Adrenal gland (tissue), 12 donors: ENCODE results near the gene RYR2. TPM values are rescaled to one million over a fixed set of nuclear protein-coding genes. Genes with fewer than 3 reads are reported as not detected.

Source experiments
- DNase-seq, 7 donors: peaks; one replicate each; pipeline ENCODE4 v3.0.0-alpha.2; 2019 to 2020
- H3K27ac ChIP-seq, 5 donors: fragments of 200-600 bp; sonication (generic) in 4 of 5; 1 replicate in 3 of 5; 2 replicates in 2 of 5; pipeline versions ENCODE4 v1.5.1 to v1.8.0; 2016 to 2020; ENCODE audit warnings: mild to moderate bottlenecking in 1 of 5
- H3K27me3 ChIP-seq: fragments of 200-600 bp; 2 replicates; pipeline ENCODE4 v1.8.0; 2021
- H3K36me3 ChIP-seq, 2 donors: fragments of 200-600 bp; replicated peaks in 1 of 2; 1 replicate in 1 of 2; 2 replicates in 1 of 2; pipeline versions ENCODE4 v1.5.1 to v1.8.0; 2018 to 2022
- H3K4me1 ChIP-seq, 2 donors: fragments of 200-600 bp; replicated peaks in 1 of 2; 1 replicate in 1 of 2; 2 replicates in 1 of 2; pipeline versions ENCODE4 v1.5.1 to v1.8.0; 2018 to 2021
- H3K4me3 ChIP-seq, 4 donors: fragments of 200-600 bp; sonication (generic) in 3 of 4; one replicate each; pipeline ENCODE4 v1.5.1; 2016 to 2018
- H3K9me3 ChIP-seq, 3 donors: fragments of 200-600 bp; sonication (generic) in 1 of 3; replicated peaks in 1 of 3; 1 replicate in 2 of 3; 2 replicates in 1 of 3; pipeline versions ENCODE4 v1.5.1 to v1.8.0; 2016 to 2021
- CTCF ChIP-seq, 6 experiments: fragments of 450-650 bp in 4 of 6; fragments of 200-600 bp in 2 of 6; sonication (generic) in 1 of 6; IDR thresholded peaks; 1 replicate in 5 of 6; 2 replicates in 1 of 6; pipeline versions ENCODE4 v1.5.1 to v1.8.0; 2016 to 2021; ENCODE audit warnings: antibody characterized with exemption in 6 of 6, mild to moderate bottlenecking in 2 of 6, moderate library complexity in 1 of 6
- POLR2A ChIP-seq, 2 donors: fragments of 450-650 bp; IDR thresholded peaks; one replicate each; pipeline ENCODE4 v1.6.1; 2017; ENCODE audit warnings: antibody characterized with exemption in 2 of 2, mild to moderate bottlenecking in 2 of 2, moderate library complexity in 1 of 2
- WGBS, 4 donors: extraction: QIAGEN DNeasy Blood & Tissue Kit in 2 of 4; methylation state at CpG; one replicate each; pipeline versions ENCODE4 v1.1.5 to v1.1.7; 2013 to 2017; 5-methylcytosine and 5-hydroxymethylcytosine counted together
- intact Hi-C, 2 donors: fragments of 100-400 bp; cut with DNase I; formaldehyde crosslinking; loops; one replicate each; pipeline versions ENCODE4 v1.14.1 to v1.15.0; 2022 to 2023
- polyA plus RNA-seq, 3 donors: library from polyadenylated mRNA; stranded (reverse); fragments of 200-250 nt in 2 of 3; fragments of 350-450 nt in 1 of 3; fragmentation: Illumina TruSeq in 1 of 3; extraction: RNeasy Lipid Tissue Mini Kit (QIAGEN cat#74804) in 1 of 3; gene quantifications; one replicate each; pipeline ENCODE4 v1.2.3, GENCODE V29; 2013 to 2014
- total RNA-seq, 9 donors: library from RNA; depleted of rRNA in 4 of 9; stranded (reverse); fragments of >200 nt in 4 of 9; fragments of 120-200 nt in 1 of 9; fragmentation: NEBNext Ultra II Directional in 1 of 9; extraction: Animal tissue kit (Norgen Biotek cat#: 25700) in 1 of 9; gene quantifications; one replicate each; pipeline versions ENCODE4 v1.1.0 to v1.2.4, GENCODE V29; 2013 to 2023
- donor health status: healthy with polysubstance abuse.
- donor health status: Bipolar disorder and iron deficiency.
- donor health status: DM: yes; HTN: yes; CAD: no.
- donor health status: DM: no; HTN: no; CAD: no.
- donor health status: DM: no; HTN: no; CAD: no.
- donor health status: DM: yes; HTN: yes; CAD: no.

Gene RYR2
- total and polyA plus RNA-seq, 12 donors: 0.07 to 6.3 (median 0.18) TPM; not detected in 1

- TF ChIP-seq CTCF (IDR thresholded peaks at IDR 0.05) (no peak), POLR2A (IDR thresholded peaks at IDR 0.05) (no peak)
- intact Hi-C loops: no loop called here
- Histone ChIP-seq H3K4me3 (no peak overlapping the region), H3K9me3 (no peaks in the 10 kb centered on the region), H3K27me3 (no peaks in the 10 kb centered on the region), H3K4me1 (no peaks in the 10 kb centered on the region), H3K27ac (no peak overlapping the region), H3K36me3 (no peaks in the 10 kb centered on the region)
- 46 to 64% (median 53%) methylated on average over 3 of the region's 3 CpGs for WGBS, 4 donors
- no peak for DNase-seq
Observed at GRCh38 chr1:237341391-237341790, 299.4 kb downstream of the RYR2 start.

GRCh38 chr1:237342730-237343129 is 300.7 kb downstream of the RYR2 start:
- no peak for DNase-seq
- Histone ChIP-seq H3K4me1 (no peaks in the 10 kb centered on the region), H3K9me3 (no peaks in the 10 kb centered on the region), H3K27ac (no peak overlapping the region), H3K4me3 (no peak overlapping the region), H3K27me3 (no peaks in the 10 kb centered on the region), H3K36me3 (no peaks in the 10 kb centered on the region)
- intact Hi-C loops: no loop called here
- TF ChIP-seq CTCF (IDR thresholded peaks at IDR 0.05): no peak
- no peak for TF ChIP-seq POLR2A (IDR thresholded peaks at IDR 0.05)
- WGBS, 4 donors: 84 to 89% (median 89%) methylated on average over 6 of the region's 6 CpGs

- DNase-seq: no peak
- no peaks in the 10 kb centered on the region for H3K9me3 ChIP-seq
- no peak overlapping the region for H3K27ac ChIP-seq
- H3K4me3 ChIP-seq: no peak overlapping the region
- no peaks in the 10 kb centered on the region for H3K4me1 ChIP-seq
- no peaks in the 10 kb centered on the region for H3K36me3 ChIP-seq
- H3K27me3 ChIP-seq: no peaks in the 10 kb centered on the region
- TF ChIP-seq CTCF (IDR thresholded peaks at IDR 0.05) (no peak), POLR2A (IDR thresholded peaks at IDR 0.05) (no peak)
- intact Hi-C loops: no loop called here
- WGBS, 4 donors: 85 to 89% (median 87%) methylated on average over 3 of the region's 3 CpGs
Observed at GRCh38 chr1:237352747-237353146, 310.8 kb downstream of the RYR2 start.

- WGBS, 4 donors: 72 to 74% (median 73%) methylated on average over 4 of the region's 4 CpGs
- no peak overlapping the region for H3K27ac ChIP-seq
Observed at GRCh38 chr1:237353918-237354317, 311.9 kb downstream of the RYR2 start.

More at GRCh38 chr1:237353918-237354317, 311.9 kb downstream of the RYR2 start:
- Histone ChIP-seq H3K36me3 (no peaks in the 10 kb centered on the region), H3K27me3 (no peaks in the 10 kb centered on the region), H3K4me3 (no peak overlapping the region), H3K4me1 (no peaks in the 10 kb centered on the region), H3K9me3 (no peaks in the 10 kb centered on the region)
- TF ChIP-seq POLR2A (IDR thresholded peaks at IDR 0.05) (no peak), CTCF (IDR thresholded peaks at IDR 0.05) (no peak)
- DNase-seq: no peak
- intact Hi-C loops: no loop called here
